Epithelial cell of alveolus of lung (primary cell): ENCODE measurements around the gene ZNF799. TPM values are rescaled to one million over a fixed set of nuclear protein-coding genes. Genes with fewer than 3 reads are reported as not detected.

Experiments
- total RNA-seq: library from RNA; depleted of rRNA; stranded (reverse); fragments of >200 nt; gene quantifications from 2 replicates; pipeline ENCODE4 v1.2.1, GENCODE V29; 2015

The ZNF799 gene
- 1.3 and 1.6 TPM in 2 replicates for total RNA-seq

GRCh38 chr19:12400633-12401502 lies at the start of gene ZNF799:
Gene ZNF799 (minus strand): TSS chr19:12401271. CDS start chr19:12401070, 201 bp downstream.

DNA sequence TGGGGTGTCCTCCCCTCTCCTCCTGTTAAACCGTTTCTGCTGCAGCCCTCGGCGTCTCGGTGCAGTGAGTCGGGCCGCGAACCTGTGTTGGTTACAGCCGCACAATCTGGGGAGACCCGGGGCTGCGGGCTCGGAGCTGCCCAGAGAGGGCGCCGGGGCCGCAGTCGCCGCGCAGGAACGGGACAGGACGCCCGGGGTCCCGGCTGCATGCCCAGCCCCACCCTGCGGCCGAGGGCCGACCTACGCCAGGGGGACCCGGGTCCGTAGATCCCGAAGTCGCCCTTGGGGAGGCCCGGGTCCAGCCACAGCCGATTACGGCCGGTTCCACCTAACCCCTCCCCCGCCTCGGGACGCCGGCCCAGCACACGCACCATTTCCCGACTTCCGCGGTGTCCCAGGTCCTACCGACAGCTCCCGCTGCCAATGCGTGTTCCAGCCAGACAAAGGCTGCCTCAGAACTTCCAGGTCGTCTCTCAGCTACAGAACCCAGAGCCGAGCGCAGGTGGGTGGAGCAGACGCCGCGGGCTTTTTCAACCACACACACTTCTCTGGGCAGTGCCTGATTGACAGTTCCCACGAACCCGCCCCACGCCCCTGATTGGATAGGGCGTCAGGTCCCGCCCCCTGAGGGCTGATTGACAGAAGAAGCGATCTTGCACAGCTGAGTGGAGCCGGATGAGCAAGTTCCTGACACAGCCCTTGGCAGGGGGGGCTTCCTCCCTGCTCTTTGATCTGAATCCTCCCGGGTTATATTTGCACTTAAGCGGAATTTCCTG lies 39.7 kb upstream of the ZNF799 start, which contains the start of gene ZNF443:
Gene ZNF443, minus strand, starts transcription at position 481 of the 776 bp plus-strand sequence. Its CDS starts 107 bp downstream, at position 374.

GRCh38 chr19:12365236-12366162 lies 35.6 kb downstream of the ZNF799 start, which contains the start of gene ZNF442:
Gene ZNF442 (minus strand): TSS chr19:12365683. CDS start chr19:12363631, 2,052 bp downstream.

Other genes with a start within 250 kb of the ZNF799 start
- gene ZNF625, start 244.5 kb downstream of the ZNF799 start, total RNA-seq: 3.6 and 10.7 TPM in 2 replicates
- 3.1 and 8.3 TPM in 2 replicates for gene ZNF136, start 238.2 kb downstream of the ZNF799 start, total RNA-seq
- gene ZNF44, start 106.4 kb downstream of the ZNF799 start, total RNA-seq: 2.6 and 5.3 TPM in 2 replicates
- 0.65 and 2.6 TPM in 2 replicates for gene ZNF563, start 67.6 kb downstream of the ZNF799 start, total RNA-seq
- 0.26 and 1.4 TPM in 2 replicates for gene ZNF442, start 35.6 kb downstream of the ZNF799 start, total RNA-seq
- 1.7 and 2.2 TPM in 2 replicates for gene ZNF443, start 39.8 kb upstream of the ZNF799 start, total RNA-seq
- gene ZNF709, start 83.5 kb upstream of the ZNF799 start, total RNA-seq: 0.91 and 2.0 TPM in 2 replicates
- gene ZNF564, start 150.2 kb upstream of the ZNF799 start, total RNA-seq: 3.0 and 3.4 TPM in 2 replicates
- 4.1 and 15.3 TPM in 2 replicates for gene ZNF490, start 209.5 kb upstream of the ZNF799 start, total RNA-seq
- gene ZNF791, start 209.6 kb upstream of the ZNF799 start, total RNA-seq: 6.5 and 15.3 TPM in 2 replicates